Measurements from ENCODE around the gene THRB.

Gene THRB

GRCh38 chr3:24372559-24373197, 122.0 kb downstream of the THRB start:
- Histone ChIP-seq H2BK5ac (ENCODE audit: low read depth, low read length, poor library complexity, severe bottlenecking) (no peak overlapping the region), H3K4me2 (ENCODE audit: low read length, poor library complexity, severe bottlenecking) (no peak overlapping the region), H3K27me3 (ENCODE audit: control insufficient read depth in 1 of 2, insufficient read depth in 1 of 2, low read length in 2 of 2) (no peaks in the 10 kb centered on the region), H3K4me1 (ENCODE audit: control insufficient read depth, insufficient read depth, low read depth, low read length) (no peaks in the 10 kb centered on the region), H2AFZ (ENCODE audit: low read depth, low read length) (no peak overlapping the region), H3K36me3 (ENCODE audit: control insufficient read depth in 1 of 2, insufficient read depth in 2 of 2, low read depth in 1 of 2, low read length in 2 of 2) (no peaks in the 10 kb centered on the region), H3K4ac (ENCODE audit: low read depth in 1 of 2, low read length in 2 of 2) (no peak overlapping the region), H2BK120ac (ENCODE audit: low read depth, low read length) (no peak overlapping the region), H4K8ac (ENCODE audit: low read length) (no peak overlapping the region), H4K91ac (ENCODE audit: low read length) (no peak overlapping the region), H2BK15ac (ENCODE audit: low read depth, poor library complexity, severe bottlenecking) (no peak overlapping the region), H3K79me1 (replicated peaks; ENCODE audit: low read length, poor library complexity, severe bottlenecking) (peaks cover 2% of the 10 kb centered on the region), H3K9ac (ENCODE audit: low read length) (no peak overlapping the region), H2BK12ac (ENCODE audit: low read length in 2 of 2) (no peak overlapping the region), H3K18ac (ENCODE audit: low read depth in 1 of 2, low read length in 2 of 2) (no peak overlapping the region), H3K23ac (ENCODE audit: low read length in 2 of 2) (no peak overlapping the region), H3K27ac (ENCODE audit: low read length, poor library complexity, severe bottlenecking) (no peak overlapping the region), H3K4me3 (ENCODE audit: insufficient read depth in 1 of 2, low read depth in 1 of 2, low read length in 2 of 2) (no peak overlapping the region), H3K14ac (ENCODE audit: low read length in 2 of 2) (no peak overlapping the region), H2AK5ac (ENCODE audit: low read length, severe bottlenecking) (no peak overlapping the region), H3K9me3 (ENCODE audit: control insufficient read depth, low read length) (no peaks in the 10 kb centered on the region)
- 93% methylated on average over 3 of the region's 3 CpGs for WGBS
- DNase-seq = no peak

DNA sequence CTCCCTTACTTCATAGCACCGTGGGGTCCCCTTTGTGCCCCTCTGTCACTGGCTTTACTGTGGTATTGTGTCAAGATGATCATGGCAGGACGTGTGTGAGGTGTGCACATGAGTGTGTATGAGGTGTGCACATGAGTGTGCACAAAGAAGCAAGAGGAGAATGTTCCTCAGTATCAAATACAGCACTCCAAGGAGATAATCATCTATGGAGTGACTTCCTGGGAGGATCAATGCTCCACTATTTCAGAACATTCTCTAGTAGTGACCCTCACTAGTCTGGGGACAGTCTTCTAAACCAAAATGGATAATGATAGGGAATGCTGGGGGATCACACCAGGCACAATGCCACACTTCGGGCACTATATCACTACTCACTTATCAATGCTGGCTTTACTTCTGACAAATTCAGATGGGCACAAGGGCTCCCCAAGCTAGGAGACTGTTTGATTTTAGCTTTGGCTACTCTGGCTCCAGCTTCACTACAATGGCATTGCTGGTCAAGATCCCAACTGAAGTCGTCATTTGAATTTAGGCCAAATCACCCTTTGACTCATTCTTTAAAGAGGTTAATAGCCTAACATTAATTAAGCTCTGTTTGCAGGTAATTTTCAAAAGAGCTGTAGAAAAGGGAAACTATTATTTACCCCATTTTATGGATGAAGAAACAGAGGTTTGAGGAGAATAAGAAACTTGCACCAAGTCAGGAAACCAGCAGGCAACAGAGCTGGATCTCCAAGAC, 124.1 kb downstream of the THRB start:
- Histone ChIP-seq H2BK12ac (ENCODE audit: low read length in 2 of 2) (no peak overlapping the region), H3K9ac (ENCODE audit: low read length) (no peak overlapping the region), H3K9me3 (ENCODE audit: control insufficient read depth, low read length) (no peaks in the 10 kb centered on the region), H3K4ac (ENCODE audit: low read depth in 1 of 2, low read length in 2 of 2) (no peak overlapping the region), H2BK15ac (ENCODE audit: low read depth, poor library complexity, severe bottlenecking) (no peak overlapping the region), H4K91ac (ENCODE audit: low read length) (no peak overlapping the region), H3K4me3 (ENCODE audit: insufficient read depth in 1 of 2, low read depth in 1 of 2, low read length in 2 of 2) (no peak overlapping the region), H3K14ac (ENCODE audit: low read length in 2 of 2) (no peak overlapping the region), H3K27me3 (ENCODE audit: control insufficient read depth in 1 of 2, insufficient read depth in 1 of 2, low read length in 2 of 2) (no peaks in the 10 kb centered on the region), H3K79me1 (replicated peaks; ENCODE audit: low read length, poor library complexity, severe bottlenecking) (peaks cover 3% of the 10 kb centered on the region), H3K36me3 (ENCODE audit: control insufficient read depth in 1 of 2, insufficient read depth in 2 of 2, low read depth in 1 of 2, low read length in 2 of 2) (no peaks in the 10 kb centered on the region), H2BK120ac (ENCODE audit: low read depth, low read length) (no peak overlapping the region), H3K4me1 (ENCODE audit: control insufficient read depth, insufficient read depth, low read depth, low read length) (peaks cover 2% of the 10 kb centered on the region), H4K8ac (ENCODE audit: low read length) (no peak overlapping the region), H3K27ac (ENCODE audit: low read length, poor library complexity, severe bottlenecking) (no peak overlapping the region), H2AFZ (ENCODE audit: low read depth, low read length) (no peak overlapping the region), H2AK5ac (ENCODE audit: low read length, severe bottlenecking) (no peak overlapping the region), H3K23ac (ENCODE audit: low read length in 2 of 2) (no peak overlapping the region), H3K4me2 (ENCODE audit: low read length, poor library complexity, severe bottlenecking) (no peak overlapping the region), H2BK5ac (ENCODE audit: low read depth, low read length, poor library complexity, severe bottlenecking) (no peak overlapping the region), H3K18ac (ENCODE audit: low read depth in 1 of 2, low read length in 2 of 2) (no peak overlapping the region)
- 98% methylated on average over 3 of the region's 4 CpGs for WGBS
- no peak for DNase-seq

GRCh38 chr3:24368605-24369004, 126.0 kb downstream of the THRB start:
- peak overlapping the region in 1 of 2 experiments; percentile 29 for H3K18ac ChIP-seq (ENCODE audit: low read depth in 1 of 2, low read length in 2 of 2)
- peaks cover 2% of the 10 kb centered on the region for H3K4me1 ChIP-seq (ENCODE audit: control insufficient read depth, insufficient read depth, low read depth, low read length)
- H4K91ac ChIP-seq (ENCODE audit: low read length) = no peak overlapping the region
- no peak overlapping the region for H2AFZ ChIP-seq (ENCODE audit: low read depth, low read length)
- H3K9me3 ChIP-seq (ENCODE audit: control insufficient read depth, low read length) = no peaks in the 10 kb centered on the region
- H2BK15ac ChIP-seq (ENCODE audit: low read depth, poor library complexity, severe bottlenecking) = no peak overlapping the region
- DNase-seq = no peak
- H3K27me3 ChIP-seq (ENCODE audit: control insufficient read depth in 1 of 2, insufficient read depth in 1 of 2, low read length in 2 of 2) = no peaks in the 10 kb centered on the region
- no peak overlapping the region for H3K4me3 ChIP-seq (ENCODE audit: insufficient read depth in 1 of 2, low read depth in 1 of 2, low read length in 2 of 2)
- no peaks in the 10 kb centered on the region for H3K36me3 ChIP-seq (ENCODE audit: control insufficient read depth in 1 of 2, insufficient read depth in 2 of 2, low read depth in 1 of 2, low read length in 2 of 2)
- H3K9ac ChIP-seq (ENCODE audit: low read length) = no peak overlapping the region
- H3K4me2 ChIP-seq (ENCODE audit: low read length, poor library complexity, severe bottlenecking) = no peak overlapping the region
- no peak overlapping the region for H3K14ac ChIP-seq (ENCODE audit: low read length in 2 of 2)
- no peak overlapping the region for H3K27ac ChIP-seq (ENCODE audit: low read length, poor library complexity, severe bottlenecking)
- peak overlapping the region in 1 of 2 experiments; percentile 37 for H3K4ac ChIP-seq (ENCODE audit: low read depth in 1 of 2, low read length in 2 of 2)
- no peak overlapping the region for H3K23ac ChIP-seq (ENCODE audit: low read length in 2 of 2)
- no peak overlapping the region for H2AK5ac ChIP-seq (ENCODE audit: low read length, severe bottlenecking)
- H2BK12ac ChIP-seq (ENCODE audit: low read length in 2 of 2) = no peak overlapping the region
- no peak overlapping the region for H4K8ac ChIP-seq (ENCODE audit: low read length)
- no peak overlapping the region for H2BK120ac ChIP-seq (ENCODE audit: low read depth, low read length)
- H3K79me1 ChIP-seq (replicated peaks; ENCODE audit: low read length, poor library complexity, severe bottlenecking) = peaks cover 3% of the 10 kb centered on the region
- H2BK5ac ChIP-seq (ENCODE audit: low read depth, low read length, poor library complexity, severe bottlenecking) = no peak overlapping the region
- WGBS = 44% methylated on average over 2 of the region's 2 CpGs

GRCh38 chr3:24367664-24368264, 126.9 kb downstream of the THRB start:
- Histone ChIP-seq H3K4ac (ENCODE audit: low read depth in 1 of 2, low read length in 2 of 2) (no peak overlapping the region), H3K27ac (ENCODE audit: low read length, poor library complexity, severe bottlenecking) (no peak overlapping the region), H3K23ac (ENCODE audit: low read length in 2 of 2) (no peak overlapping the region), H2AFZ (ENCODE audit: low read depth, low read length) (no peak overlapping the region), H3K4me2 (ENCODE audit: low read length, poor library complexity, severe bottlenecking) (no peak overlapping the region), H4K91ac (ENCODE audit: low read length) (no peak overlapping the region), H3K4me1 (ENCODE audit: control insufficient read depth, insufficient read depth, low read depth, low read length) (peaks cover 2% of the 10 kb centered on the region), H2BK12ac (ENCODE audit: low read length in 2 of 2) (peak overlapping the region; percentile 73 to 77), H2BK15ac (ENCODE audit: low read depth, poor library complexity, severe bottlenecking) (no peak overlapping the region), H3K27me3 (ENCODE audit: control insufficient read depth in 1 of 2, insufficient read depth in 1 of 2, low read length in 2 of 2) (no peaks in the 10 kb centered on the region), H3K36me3 (ENCODE audit: control insufficient read depth in 1 of 2, insufficient read depth in 2 of 2, low read depth in 1 of 2, low read length in 2 of 2) (no peaks in the 10 kb centered on the region), H3K18ac (ENCODE audit: low read depth in 1 of 2, low read length in 2 of 2) (peak overlapping the region in 1 of 2 experiments; percentile 78), H2BK5ac (ENCODE audit: low read depth, low read length, poor library complexity, severe bottlenecking) (no peak overlapping the region), H3K9ac (ENCODE audit: low read length) (no peak overlapping the region), H2BK120ac (ENCODE audit: low read depth, low read length) (no peak overlapping the region), H4K8ac (ENCODE audit: low read length) (no peak overlapping the region), H3K4me3 (ENCODE audit: insufficient read depth in 1 of 2, low read depth in 1 of 2, low read length in 2 of 2) (no peak overlapping the region), H3K79me1 (replicated peaks; ENCODE audit: low read length, poor library complexity, severe bottlenecking) (peaks cover 3% of the 10 kb centered on the region), H2AK5ac (ENCODE audit: low read length, severe bottlenecking) (peak overlapping the region; percentile 18), H3K9me3 (ENCODE audit: control insufficient read depth, low read length) (no peaks in the 10 kb centered on the region), H3K14ac (ENCODE audit: low read length in 2 of 2) (no peak overlapping the region)
- DNase-seq = peak; percentile 91
- WGBS = 49% methylated on average over 2 of the region's 2 CpGs
